ENCODE results near the gene GDPD4.

The GDPD4 gene

DNA sequence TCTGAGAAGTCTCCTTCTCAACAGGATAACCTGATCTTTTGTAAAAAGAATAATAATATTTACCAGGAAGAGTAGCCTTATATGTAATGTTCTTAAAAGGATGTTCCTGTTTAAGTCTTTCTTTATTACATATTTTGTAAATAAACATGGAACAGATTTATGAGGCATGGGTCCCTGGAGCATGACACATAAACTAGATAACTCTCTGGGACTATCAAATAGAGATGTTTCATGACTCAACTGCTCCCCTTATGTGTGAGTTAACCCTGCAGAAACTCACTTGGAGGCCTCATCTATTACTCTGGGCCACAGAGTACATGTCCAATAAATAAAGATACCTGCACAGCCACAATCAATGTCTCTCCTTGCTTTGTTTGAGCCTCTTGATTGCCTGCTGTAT lies 64.6 kb downstream of the GDPD4 start:
- DNase-seq = no peak

- DNase-seq = no peak
These were observed 68.5 kb downstream of the GDPD4 start for GRCh38 chr11:77233011-77233410.

GRCh38 chr11:77232242-77232641 lies 69.2 kb downstream of the GDPD4 start:
- DNase-seq = no peak

DNA sequence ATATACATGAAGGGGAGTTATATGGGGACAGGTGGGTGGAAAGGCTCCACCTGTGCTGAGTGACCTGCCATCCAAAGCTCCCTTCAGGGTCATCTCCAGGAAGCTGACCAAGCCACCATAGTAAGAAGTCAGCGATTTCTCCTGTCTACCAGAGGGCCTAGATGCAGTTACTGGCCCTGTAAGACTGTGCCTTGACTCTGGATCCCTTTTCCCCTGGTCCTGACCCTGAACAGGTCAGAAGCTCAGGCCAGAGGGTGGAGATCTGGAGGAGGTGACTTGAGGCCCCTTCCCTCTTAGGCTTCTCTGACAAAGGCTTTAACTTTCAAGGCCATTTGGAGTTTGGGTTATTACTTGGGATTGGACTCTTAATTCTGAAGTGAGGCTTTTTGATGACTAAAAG lies 69.7 kb downstream of the GDPD4 start:
- DNase-seq = no peak

- DNase-seq = no peak
These were observed 70.4 kb downstream of the GDPD4 start for GRCh38 chr11:77230878-77231605.

DNA sequence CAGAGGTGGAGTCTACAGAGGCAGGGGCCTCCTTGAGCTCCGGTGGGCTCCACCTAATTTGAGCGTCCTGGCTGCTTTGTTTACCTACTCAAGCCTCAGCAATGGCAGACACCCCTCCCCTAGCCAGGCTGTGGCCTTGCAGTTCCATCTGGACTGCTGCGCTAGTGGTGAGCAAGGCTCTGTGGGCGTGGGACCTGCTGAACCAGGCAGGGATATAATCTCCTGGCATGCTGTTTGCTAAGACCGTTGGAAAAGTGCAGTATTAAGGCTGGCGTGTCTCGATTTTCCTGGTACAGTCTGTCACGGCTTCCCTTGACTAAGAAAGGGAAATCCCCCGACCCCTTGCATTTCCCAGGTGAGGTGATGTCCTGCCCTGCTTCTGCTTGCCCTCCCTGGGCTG lies 77.7 kb downstream of the GDPD4 start:
- DNase-seq = no peak

DNA sequence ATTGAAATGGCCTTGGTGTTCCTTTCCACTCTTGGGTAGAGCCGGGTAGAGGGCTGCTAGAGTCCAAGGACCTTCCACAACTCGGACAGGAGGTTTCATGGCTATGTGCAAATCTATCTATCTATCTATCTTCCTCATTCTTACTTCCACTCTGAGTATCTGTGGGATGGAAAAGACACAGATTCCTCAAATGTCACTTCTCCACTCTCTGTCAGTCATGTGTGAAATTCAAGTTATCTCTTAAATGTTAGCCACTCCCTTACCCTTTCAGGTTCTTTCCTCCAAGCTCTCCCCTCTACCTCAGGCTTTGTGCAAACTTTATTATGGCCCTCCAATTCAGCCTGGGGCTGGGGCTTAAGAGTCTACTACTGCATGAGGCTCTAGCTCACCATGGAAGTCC lies 84.3 kb downstream of the GDPD4 start:
- no peak for DNase-seq

DNA sequence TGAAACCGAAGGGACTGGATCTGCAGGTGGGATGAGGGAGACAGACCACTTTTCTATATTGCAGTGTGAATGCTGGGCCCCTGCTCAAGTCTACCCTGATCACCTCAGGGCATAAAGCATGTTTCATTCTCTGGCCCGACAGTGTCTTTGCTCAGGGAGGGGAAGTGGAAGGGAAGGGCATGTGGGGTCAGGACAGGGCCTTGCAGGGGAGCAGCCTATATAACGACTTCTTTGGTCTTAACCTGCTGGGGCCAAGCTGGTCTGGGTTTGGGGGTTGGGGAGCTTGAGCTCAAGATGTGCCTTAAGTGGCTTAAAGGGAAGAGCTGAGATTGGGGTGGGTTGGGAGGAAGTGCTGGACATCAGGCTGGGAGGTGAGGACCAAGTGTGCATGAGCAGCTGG lies 86.4 kb downstream of the GDPD4 start:
- no peak for DNase-seq

DNA sequence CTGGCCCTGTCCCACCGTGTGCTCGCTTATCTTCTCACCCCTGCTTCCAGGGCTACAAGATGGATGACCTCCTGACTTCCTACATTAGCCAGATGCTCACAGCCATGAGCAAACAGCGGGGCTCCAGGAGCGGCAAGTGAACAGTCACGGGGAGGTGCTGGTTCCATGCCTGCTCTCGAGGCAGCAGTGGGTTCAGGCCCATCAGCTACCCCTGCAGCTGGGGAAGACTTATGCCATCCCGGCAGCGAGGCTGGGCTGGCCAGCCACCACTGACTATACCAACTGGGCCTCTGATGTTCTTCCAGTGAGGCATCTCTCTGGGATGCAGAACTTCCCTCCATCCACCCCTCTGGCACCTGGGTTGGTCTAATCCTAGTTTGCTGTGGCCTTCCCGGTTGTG lies 86.9 kb downstream of the GDPD4 start:
- no peak for DNase-seq

GRCh38 chr11:77213589-77214428 lies 87.7 kb downstream of the GDPD4 start:
- no peak for DNase-seq

DNA sequence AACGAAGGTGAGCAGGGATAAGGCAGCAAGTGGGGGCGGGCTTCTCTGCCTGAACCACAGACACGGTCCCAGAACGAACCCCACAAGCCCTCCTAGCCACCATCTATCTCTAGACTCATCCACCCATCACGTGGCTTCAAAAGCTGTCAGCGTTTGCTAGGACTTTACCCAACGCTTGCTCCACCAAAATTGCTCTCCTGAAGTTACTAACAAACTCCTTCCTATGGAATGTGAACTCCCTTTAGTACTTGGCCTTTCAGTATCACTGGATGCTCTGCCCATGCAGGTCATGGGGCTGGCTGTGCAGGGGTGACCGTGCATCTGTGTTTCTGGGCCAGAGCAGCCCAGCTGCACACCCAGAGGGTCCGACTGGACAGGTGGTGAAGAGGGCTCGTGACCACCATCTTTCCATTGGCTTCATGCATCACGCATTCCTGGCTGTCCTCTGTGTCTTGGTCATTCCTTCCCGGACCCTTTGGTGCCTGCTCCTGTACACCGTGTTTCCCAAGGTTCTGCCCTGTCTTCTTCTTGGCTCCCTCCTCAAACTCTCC lies 88.4 kb downstream of the GDPD4 start:
- DNase-seq = no peak

GRCh38 chr11:77212314-77213007 lies 89.0 kb downstream of the GDPD4 start:
- DNase-seq = no peak

GRCh38 chr11:77211594-77212251 lies 89.8 kb downstream of the GDPD4 start:
- no peak for DNase-seq

DNA sequence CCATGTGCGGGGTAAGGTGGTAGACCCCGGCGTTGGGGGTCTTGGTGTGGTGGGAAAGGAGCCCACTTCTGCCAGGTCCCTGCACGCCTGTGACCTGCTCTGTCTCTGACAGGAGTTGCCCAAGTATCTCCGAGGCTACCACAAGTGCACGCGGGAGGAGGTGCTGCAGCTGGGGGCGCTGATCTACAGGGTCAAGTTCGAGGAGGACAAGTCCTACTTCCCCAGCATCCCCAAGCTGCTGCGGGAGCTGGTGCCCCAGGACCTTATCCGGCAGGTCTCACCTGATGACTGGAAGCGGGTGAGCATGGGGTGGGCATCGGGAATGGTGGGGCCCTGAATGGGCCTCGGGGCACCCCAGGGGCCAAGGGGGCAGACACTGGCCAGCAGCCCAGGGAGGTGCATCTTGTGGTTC lies 90.4 kb downstream of the GDPD4 start:
- no peak for DNase-seq

DNA sequence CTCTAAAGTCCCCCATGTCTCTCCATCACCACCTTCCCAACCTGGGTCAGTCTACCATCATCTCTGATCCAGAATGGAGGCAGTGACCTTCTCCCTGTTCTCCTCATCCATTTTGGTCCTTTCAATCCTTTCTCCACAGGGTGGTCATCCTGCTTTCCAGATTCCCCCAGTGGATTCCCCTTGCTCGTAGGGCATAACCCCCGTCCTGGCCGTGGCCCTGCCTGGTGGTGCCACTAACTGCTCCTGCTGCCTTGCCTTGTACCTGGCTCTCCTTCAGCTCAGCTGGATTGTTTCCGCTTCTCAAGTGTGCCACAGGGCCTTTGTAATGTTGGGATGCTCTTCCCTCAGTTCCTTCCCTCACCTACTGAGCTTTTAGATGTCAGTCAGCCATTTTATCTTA lies 91.8 kb downstream of the GDPD4 start:
- no peak for DNase-seq

- no peak for DNase-seq
These were observed 93.0 kb downstream of the GDPD4 start for GRCh38 chr11:77208535-77208934.

- DNase-seq = no peak
These were observed 93.7 kb downstream of the GDPD4 start for GRCh38 chr11:77207618-77208313.

GRCh38 chr11:77207019-77207485 lies 94.4 kb downstream of the GDPD4 start:
- no peak for DNase-seq

DNA sequence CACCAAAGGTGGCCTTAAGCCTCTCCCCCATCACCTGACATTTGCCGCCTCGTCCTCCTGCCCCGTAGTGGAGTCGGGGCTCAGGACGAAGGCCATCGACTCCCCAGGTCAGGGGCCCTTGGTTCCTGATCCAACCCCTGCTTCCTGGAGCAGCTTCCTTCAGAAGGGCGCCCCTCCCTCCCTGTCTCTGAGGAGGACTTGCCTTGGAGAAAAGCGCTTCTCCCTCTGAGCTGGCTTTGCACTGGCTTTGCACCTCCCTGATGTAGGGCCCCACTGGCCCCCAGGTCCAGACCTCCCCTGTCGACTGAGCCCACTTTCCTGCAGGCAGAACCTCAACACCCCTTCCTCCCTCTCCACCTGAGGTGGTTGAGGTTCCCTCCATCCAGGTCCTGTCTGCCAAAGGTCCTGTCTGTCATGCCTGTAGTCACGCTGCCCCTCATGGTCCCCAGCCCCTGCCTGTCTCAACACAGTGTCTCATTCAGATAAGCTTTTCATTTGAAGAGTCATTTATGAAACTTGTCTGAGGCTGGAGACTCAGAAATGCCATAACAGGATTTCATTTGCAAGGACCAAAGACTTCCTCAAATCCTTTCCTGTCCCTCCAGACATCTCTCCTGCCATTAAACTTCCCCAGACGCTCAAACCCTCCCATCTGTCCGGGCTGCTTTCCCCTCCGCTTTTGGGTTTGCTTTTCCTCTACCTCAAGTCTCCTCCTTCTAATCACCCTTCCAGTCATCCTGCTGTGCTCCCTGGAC lies 95.0 kb downstream of the GDPD4 start:
- DNase-seq = no peak

DNA sequence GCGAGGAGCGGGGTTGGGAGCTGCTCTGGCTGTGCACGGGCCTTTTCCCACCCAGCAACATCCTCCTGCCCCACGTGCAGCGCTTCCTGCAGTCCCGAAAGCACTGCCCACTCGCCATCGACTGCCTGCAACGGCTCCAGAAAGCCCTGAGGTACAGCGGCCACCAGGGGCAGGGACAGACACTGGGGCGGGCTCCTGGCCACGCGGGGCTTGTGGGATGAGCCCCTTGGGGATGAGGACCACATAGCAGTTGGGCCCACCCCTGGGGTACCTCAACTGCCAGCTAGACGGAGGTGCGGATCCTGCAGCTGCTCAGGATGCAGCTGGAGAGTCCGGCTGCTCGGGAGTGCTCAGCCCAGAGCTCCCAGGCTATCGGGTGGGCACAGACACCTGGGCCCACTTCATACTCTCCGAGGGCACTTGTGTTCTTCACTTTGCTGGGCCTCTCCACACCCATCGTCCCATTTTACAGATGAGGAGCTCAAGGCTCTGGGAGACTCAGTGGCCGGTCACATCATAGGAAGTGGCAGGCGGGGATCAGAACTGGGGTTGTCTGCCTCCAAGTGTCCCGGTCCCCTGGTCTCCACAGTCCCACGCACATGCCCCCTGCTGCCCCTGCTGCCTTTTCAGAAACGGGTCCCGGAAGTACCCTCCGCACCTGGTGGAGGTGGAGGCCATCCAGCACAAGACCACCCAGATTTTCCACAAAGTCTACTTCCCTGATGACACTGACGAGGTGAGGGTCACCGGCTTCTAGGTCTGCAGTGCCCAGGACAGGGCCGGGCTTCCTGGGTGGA lies 95.8 kb downstream of the GDPD4 start:
- DNase-seq = no peak
